Dedifferentiated amniotic fluid mesenchymal stem cell (primary cell): ENCODE data around the gene MAPK14.

Experiments used
- DNase-seq: peaks from one replicate; pipeline ENCODE4 v3.0.0-alpha.2; 2016; ENCODE audit errors: extremely low spot score

Gene MAPK14

DNA sequence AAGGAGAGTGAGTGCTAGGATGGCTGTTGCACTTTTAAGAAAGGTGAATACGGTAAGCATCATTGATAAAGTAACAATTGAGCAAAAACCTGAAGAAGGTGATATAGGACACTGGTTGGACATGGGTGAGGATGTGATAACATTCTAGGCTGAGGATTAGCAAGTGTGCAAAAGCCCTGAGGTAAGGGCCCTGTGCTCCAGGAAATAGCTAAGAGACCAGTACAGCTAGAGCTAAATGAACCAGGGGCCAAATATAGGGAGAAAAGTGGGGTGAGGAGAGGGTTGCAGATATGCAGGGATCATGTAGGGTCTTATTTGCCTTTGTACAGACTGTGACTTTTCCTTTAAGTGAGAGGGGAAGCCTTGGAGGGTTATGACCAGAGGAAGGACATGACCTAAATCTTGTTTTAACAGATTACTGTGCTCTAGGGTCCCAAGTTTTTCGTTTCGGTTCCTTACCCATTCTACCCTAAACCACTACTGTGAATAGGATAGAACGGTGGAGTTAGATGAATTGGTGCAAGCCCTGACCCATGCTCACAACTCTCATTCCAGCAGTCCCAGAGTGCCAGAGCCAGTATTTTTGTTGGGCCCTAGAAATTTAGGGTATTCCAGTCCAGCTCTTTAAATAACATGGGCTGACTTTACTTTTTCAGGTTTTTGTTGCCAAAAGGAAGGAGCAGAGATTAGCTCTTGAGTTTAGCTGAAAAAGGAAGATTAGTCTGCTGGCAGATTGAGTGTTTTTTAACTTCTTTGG, 10.7 kb downstream of the MAPK14 start:
- no peak for DNase-seq

DNA sequence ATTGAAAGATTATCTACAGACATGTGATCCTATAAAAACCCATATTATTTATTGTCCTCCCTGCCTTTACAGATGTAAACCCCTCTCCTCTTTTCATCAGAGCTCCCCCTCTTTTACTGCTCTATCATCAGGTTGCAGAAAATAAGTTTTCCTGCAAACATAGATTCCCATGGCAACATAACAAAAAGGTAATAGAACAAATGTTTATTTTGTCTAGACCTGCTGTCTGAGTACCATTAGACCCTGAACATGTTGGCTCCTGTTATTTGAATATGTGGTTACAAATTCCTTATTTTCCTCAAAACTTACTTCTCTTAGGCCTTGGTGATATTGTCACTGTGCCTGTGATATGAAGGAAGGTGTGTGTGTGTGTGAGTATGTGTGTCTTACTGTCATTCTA, 11.5 kb downstream of the MAPK14 start:
- DNase-seq, result no peak

DNA sequence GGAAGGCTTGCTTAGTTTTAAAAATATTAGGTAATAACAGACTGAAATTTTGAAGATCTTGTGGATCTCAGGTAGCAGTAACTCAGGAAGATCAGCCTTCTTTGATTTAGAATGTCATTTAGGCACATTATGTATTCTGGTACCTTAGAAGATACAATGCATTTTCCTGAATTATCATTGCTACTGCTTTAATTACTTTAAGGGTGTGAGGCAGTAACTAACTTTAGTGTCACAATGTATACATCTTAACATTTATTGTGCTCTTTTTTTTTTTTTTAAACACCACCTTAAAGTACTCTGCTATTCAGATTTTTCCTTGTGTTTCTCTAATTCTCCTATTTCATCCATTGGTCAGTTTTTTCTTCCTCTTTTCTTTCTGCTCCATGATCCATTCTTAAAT, 13.3 kb downstream of the MAPK14 start:
- no peak for DNase-seq

DNA sequence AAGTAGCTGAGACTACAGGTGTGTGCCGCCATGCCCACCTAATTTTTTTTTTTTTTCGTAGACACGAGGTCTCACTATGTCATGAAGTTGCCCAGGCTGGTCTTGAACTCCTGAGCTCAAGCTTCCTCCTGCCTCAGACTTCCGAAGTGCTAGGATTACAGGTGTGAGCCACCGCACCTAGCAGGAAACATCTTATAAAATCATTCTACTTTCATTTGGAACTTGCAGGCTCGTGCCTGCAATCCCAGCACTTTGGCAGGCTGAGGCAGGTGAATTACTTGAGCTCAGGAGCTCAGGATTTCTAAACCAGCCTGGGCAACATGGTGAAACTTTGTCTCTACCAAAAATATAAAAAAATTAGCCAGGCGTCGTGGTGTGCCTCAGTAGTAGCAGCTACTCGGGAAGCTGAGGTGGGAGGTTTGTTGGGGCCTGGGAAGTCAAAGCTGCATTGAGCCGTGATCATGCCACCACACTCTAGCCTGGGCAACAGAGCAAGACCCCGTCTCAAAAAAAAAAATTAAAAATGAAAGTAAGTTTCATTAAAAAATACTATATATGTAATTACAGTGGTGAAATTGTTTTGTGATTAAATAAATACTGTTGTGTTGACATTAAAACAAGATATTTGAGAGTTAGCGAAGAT, 15.1 kb downstream of the MAPK14 start:
- DNase-seq, result no peak

DNA sequence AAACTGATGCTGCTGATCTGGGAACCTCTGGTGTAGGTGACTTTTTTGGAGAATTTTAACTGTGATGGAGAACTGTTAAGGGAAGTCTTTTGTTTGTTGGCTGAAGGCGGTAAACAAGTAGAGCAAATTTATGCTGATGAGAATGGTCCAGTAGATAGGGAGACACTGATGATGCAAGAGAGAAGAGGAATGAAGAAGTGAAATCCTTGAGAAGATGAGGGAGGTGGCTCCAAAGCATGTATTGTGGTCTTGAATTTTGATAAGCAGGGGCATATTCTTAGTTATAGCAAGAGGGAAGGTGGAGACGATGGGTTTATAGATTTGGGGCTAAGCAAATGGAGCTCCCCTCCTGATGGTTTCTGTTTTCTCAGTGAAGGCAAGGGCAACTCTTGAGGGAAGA, 22.0 kb downstream of the MAPK14 start:
- no peak for DNase-seq

DNA sequence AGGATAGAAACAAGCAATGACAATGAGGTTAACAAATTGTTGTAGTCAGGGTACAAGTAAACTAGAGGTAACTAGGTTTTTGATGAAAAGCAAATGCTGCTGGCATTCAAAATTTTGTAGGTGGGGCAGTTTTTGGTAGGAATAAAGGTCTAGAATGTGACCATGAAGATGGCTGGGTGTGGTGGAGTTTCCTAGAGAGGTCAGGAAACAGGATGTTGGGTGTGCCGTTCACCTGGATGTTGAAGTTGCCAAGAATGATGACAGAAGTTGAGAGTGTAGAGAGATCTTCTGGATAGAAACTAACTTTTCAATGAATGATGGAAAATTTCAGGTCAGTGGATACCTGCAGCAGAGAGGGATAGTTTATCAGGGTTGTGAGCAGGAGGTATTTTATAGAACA, 22.7 kb downstream of the MAPK14 start:
- DNase-seq, result no peak

DNA sequence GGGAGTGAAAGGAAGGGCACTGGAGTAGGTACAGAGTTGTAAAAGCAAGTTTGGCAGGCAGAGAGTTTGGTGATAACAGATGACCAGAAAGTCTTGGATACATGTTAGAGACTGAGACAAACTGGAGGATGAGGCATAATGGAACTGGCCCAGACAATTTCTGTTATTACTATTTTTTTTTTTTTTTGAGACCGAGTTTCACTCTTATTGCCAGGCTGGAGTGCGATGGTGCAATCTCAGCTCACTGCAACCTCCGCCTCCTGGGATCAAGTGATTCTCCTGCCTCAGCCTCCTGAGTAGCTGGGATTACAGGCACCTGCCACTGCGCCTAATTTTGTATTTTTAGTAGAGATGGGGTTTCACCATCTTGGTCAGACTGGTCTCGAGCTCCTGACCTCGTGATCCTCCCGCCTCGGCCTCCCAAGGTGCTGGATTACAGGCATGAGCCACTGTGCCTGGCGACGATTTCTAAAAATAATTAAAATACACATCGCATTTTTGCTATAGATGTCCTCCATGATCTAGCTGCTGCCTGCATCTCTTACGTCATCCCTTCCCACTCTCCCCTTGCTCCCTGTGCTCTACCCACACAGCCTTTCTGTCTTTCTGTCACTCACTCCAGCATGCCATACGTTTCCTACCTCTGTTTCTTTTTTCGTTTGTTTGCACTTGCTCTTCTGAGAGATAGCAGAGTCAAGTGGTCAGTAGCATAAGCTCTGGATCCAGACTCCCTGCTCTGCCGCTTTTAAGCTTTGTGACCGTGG, 23.5 kb downstream of the MAPK14 start:
- no peak for DNase-seq

DNA sequence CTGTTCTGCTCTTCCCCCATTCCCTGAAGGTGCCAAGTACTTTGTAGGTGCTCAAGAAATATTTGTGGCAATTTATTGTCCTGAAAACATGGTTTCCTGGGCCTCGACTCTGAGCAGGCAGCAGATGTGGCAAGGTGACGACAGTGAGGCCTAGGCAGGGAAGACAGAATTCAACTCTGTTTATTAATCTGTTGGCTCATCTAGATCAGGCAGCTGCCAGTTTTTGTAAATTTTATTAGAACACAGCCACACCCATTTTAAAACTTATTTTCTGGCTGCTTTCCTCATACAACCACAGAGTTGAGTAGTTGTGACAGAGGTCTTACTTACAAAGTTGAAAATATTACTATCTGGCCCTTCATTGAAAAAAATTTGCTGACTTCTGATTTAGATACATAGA, 24.5 kb downstream of the MAPK14 start:
- DNase-seq, result no peak

DNA sequence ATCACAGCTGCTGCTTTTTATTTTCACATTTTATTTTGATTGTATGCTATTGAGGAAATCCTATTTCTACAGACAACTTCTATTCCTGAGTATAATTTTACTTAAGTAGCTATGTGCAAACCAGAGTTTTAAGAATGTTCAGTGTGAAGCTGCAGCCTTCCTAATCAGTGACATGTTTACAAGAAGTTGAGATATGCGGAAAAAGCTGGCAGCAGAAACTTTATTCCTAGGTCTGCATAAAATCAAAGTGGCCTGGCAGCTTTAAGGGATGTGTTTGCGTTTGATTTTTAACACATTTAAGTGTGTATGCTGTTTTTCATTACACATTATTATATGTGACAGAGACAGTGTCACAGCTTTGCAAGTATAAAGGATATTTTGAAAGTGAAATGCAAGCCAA, 26.3 kb downstream of the MAPK14 start:
- DNase-seq, result no peak

DNA sequence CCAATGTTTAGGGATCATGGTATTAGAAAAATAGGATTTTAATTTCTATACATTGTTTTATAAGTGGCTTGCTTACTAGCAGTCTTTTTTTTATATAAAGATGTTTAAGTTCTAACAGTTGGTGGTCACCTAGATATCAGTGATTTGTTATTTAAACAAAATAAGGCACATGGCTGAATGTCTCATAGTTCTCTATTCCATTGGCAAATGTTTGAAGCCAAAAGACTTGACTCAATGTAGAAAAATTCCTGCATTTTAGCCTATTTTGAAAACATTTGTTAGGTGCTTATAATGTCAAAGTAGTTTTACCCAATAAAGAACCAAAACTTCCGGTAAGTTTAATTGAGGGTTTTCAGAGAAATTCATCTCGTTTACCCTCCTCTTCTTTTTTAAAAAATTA, 26.8 kb downstream of the MAPK14 start:
- DNase-seq, result no peak

DNA sequence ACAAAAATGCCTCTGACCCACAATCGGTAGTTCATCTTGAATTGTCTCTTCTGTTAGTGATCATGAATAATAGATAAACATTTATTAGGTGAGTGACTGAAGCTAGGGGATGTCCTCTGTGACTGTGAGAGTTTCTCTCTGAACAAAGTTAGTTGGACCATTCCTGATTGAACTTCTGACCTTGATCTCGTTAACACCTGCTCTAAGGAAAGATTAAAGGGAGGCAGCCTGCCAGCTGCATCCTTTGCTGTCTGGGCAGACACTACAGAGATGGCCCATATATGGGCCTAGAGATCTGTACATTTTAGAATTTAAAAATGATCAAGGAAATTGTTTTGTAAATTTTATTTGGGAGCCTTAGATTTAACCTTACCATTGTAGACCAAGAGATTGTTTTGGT, 27.3 kb downstream of the MAPK14 start:
- no peak for DNase-seq

DNA sequence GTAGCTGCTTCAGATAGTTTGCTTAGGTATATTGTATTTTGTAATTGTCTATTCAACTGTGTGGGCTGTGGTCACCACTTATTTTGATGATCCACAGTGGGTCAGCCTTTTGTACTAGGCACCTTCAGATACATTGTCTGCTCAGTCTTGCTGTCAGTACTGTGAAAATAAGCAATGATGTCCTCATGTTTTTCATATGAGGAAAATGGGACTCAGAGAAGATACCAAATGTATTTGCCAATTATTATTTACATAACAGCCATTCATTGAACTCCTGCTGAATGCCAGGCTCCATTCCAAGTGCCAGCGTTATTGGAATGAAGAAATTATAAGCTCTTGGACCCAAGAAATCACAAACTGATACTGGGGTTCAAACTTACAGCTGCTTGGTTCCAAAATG, 28.6 kb downstream of the MAPK14 start:
- DNase-seq, result no peak

DNA sequence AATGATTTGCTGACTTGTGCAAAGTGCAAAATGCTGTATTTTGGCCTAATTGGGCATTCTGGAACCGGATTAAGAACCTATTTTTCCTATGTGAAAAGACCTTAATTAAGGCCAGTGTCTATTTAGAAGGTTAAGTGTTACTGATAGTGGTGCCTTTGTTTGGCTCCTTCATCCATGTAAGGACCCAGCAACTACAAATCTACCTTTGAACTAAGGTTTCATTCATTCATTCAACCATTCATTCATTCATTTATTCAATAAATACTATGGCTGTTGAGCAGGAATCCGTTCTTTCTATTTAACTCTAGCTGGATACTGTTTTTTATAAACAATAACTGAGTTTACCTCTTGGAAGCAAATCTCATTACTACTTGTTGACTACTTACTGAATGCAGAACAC, 33.6 kb downstream of the MAPK14 start:
- no peak for DNase-seq

DNA sequence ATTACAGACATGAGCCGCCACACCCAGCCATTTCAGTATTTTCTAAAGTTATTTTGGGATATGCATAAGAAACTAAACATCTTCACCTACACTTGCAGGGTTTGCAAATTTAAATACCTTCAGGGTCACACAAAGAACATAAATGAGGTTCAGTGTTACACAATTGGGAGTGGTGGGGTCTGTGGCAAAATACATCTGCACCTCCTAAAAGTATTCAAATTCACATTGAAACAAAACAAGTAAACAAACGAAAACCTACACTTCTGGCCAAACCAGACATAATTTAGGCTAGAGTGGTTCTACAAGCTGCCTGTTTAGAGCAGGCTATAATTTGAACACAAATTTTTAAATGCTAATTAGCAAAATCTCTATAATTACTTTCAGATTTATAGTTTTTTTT, 34.6 kb downstream of the MAPK14 start:
- no peak for DNase-seq

DNA sequence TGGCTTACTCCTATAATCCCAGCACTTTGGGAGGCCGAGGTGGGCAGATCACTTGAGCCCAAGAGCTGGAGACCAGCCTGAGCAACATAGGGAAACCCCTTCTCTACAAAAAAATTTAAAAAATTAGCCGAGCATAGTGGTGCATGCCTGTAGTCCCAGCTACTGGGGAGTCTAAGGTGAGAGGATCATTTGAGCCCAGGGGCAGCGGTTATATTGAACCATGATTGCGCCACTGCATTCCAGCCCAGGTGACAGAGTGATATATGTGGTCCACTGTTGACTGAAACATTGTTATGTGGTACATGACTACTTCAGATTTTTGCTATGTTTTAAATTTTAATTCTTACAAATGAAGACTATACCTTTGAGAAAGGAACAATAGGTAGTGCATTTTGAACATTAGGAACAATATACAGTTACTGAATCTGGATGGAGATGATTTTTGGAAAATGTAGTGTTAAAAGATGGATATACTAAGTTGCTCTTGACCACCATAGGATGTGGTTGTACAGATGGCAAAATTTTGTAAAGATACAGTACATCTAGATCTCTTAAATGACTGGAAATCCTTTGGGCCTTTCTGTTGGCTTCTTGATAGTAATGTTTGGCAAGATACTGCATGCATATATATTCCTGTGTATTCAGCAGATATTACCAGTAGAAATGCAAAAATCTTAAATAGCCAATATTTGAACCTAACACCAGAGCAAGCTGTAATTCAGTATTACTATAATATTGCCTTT, 35.9 kb downstream of the MAPK14 start:
- DNase-seq, result no peak

DNA sequence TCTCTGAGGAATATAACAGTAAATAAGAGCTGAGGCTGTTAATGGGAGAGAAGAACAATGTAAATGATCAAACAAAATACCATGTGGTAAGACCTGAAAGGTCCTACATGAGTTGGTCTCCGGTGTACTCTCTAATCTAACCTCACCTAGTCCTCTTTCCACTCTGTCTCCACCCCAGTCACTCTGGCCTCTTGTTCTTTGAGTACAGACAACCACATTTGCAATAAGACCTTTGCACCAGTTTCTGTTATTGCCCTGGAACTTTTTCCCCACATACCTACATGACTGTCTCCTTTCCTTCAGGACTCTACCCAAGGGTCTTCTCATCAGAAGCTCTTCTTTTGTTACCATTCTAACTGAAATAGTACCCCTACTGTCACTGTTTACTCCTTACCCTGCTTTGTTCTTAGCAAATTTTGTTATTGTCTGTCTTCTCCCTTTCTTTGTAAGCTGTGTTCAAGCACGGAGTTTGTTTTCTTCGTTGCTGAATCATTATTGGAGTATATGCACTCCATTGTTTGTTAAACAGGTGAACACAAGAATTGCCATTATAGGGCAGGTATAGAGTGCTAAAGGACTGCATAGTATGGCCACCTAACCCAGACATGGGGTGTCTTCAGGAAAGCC, 37.3 kb downstream of the MAPK14 start:
- DNase-seq, result no peak

DNA sequence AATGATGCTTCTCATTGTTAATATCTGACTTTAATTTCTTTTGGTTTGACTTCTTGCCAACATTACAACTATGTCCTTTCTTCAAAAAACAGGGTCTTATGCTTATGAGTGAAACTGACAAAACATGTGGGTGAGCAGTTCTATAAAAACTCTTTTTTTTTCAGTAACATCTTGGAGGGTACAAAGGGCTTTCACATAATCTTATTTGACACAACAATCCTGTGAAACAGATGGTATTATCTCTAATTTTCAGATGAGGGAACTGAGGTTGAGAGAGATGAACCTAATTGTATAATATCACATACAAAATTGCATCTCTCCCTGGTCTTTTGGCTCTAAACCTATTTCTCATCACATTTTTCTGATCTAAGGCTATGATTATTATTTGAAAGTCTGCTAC, 38.3 kb downstream of the MAPK14 start:
- no peak for DNase-seq

DNA sequence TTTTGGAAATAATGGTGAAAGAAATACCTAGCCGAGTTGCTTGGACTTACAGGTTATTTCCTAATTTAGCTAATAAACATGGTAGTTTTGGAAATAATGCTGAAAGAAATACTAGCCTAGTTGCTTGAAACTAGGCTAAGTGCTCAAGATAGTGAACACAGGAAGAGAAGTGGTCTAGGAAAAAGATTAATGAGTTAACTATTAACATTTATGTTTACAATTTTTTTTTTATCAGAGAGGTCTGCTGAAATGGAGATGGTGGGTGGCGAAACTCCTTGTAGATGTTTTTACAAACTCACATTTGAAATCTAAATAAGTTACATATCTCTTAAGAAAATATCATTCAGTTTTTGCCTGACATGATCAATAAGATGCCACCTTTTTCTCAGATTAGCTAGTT, 39.2 kb downstream of the MAPK14 start:
- no peak for DNase-seq

DNA sequence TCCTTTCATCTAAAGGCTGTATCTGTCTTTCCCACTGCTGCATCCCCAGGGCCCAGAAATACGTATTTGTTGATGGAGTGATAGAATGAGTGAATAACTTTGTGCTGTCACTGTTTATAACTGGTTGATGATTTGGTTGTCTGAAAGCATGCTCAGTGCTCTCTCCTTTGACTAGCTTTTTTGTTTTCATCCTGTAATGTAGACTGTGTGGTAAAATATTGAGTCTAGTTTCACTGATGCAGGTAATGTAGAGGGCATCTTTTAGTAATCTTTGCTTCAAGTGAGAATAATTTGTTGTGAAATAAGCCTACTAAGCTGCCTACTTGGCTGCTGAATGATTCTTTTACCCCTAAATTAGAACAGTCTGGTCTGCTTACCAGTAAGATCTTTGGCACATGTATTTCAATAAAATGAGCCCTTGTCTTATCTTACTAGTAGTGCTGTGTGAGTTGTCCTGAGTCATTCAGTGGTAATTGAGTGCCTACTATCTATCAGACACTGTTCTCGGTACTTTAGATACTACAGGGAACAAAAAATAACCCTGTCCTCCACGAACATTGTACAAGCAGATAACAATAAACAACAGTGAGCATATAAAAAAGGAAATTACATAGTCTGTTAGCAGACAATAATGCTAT, 39.9 kb downstream of the MAPK14 start:
- DNase-seq, result no peak

DNA sequence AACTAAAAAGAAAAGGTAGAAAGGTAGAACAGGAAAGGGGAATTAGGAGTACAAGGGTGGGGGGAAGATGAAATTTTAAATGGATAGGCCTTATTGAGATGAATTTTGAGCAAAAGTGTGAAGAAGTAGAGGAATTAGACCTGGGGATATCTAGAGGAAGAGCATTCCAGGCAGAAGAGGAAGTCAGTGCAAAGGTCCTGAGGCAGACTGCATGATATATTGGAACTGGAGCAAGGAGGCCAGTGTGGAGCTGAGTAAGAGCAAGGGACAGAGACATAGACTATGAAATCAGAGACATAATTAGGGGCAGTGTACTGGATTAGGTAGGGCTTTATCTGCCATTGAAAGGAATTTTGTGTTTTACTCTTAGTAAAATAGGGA, 40.4 kb downstream of the MAPK14 start:
- DNase-seq, result no peak

DNA sequence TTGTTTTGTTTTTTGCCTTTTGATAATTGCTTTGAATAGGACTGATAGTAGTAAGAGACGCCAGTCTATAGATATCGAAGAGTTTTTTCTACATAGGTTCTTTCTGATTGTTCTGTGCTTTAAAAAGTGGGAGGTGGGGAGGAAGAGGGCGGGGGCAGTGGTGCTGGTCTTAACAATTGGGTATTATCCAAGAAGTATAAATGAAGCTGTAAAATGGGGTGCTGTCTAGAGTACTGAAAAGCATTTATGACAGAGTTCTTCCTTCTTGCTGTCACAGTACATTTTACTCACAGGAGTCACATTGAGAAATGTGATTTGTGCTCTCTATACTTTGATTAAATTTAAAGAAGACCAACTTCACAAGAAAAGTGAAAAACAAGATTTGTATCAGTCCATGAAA, 41.0 kb downstream of the MAPK14 start:
- DNase-seq, result no peak
